SU-DHL-6 (cell line): ENCODE measurements around the gene KRT23.

ENCODE experiments used
- H2AFZ ChIP-seq: fragments of 200-600 bp; sonication (generic); 2 replicates; pipeline ENCODE4 v1.6.1; 2014; ENCODE audit warnings: low read depth, mild to moderate bottlenecking, moderate library complexity, mixed read lengths, antibody characterized with exemption, low read length; ENCODE audit not compliant: severe bottlenecking
- H3F3A ChIP-seq: fragments of 200-600 bp; shearing (Covaris generic); 2 replicates; pipeline ENCODE4 v1.6.0; 2016; ENCODE audit warnings: antibody characterized with exemption, mild to moderate bottlenecking; ENCODE audit not compliant: insufficient read depth
- H3K27ac ChIP-seq: fragments of 200-600 bp; sonication (generic); 2 replicates; pipeline ENCODE4 v1.5.1; 2016; ENCODE audit warnings: low read depth, mild to moderate bottlenecking, low read length, moderate library complexity, mixed read lengths
- H3K27me3 ChIP-seq: fragments of 200-600 bp; sonication (generic), shearing (Covaris generic); 2 replicates; pipeline ENCODE4 v1.6.0; 2014; ENCODE audit warnings: mild to moderate bottlenecking, low read length
- H3K36me3 ChIP-seq: fragments of 200-600 bp; sonication (generic); 2 replicates; pipeline ENCODE4 v1.6.1; 2014; ENCODE audit warnings: mild to moderate bottlenecking, low read length, mixed read lengths
- H3K4me2 ChIP-seq: fragments of 300-600, 200-600 bp; shearing (Covaris generic), sonication (generic); 2 replicates; pipeline ENCODE4 v1.6.0; 2014; ENCODE audit warnings: low read length, low read depth, mild to moderate bottlenecking; ENCODE audit not compliant: poor library complexity, severe bottlenecking
- H3K4me3 ChIP-seq: fragments of 200-600 bp; sonication (generic); 2 replicates; pipeline ENCODE4 v1.5.1; 2014; ENCODE audit warnings: antibody characterized with exemption, low read length, mild to moderate bottlenecking, mixed read lengths; ENCODE audit not compliant: insufficient read depth, poor library complexity, severe bottlenecking
- H3K79me2 ChIP-seq: fragments of 200-600 bp; sonication (generic); 2 replicates; pipeline ENCODE4 v1.6.1; 2014; ENCODE audit warnings: mild to moderate bottlenecking, low read length, moderate library complexity; ENCODE audit not compliant: insufficient read depth
- H3K9ac ChIP-seq: fragments of 200-600 bp; sonication (generic); 2 replicates; pipeline ENCODE4 v1.7.0; 2014; ENCODE audit warnings: mild to moderate bottlenecking, low read length
- H3K9me2 ChIP-seq: fragments of 200-600 bp; sonication (generic); replicated peaks from 2 replicates; pipeline ENCODE4 v1.6.1; 2014; ENCODE audit warnings: low read length; ENCODE audit not compliant: insufficient read depth
- H3K9me3 ChIP-seq: fragments of 200-600 bp; sonication (generic); 2 replicates; pipeline ENCODE4 v1.6.1; 2014; ENCODE audit warnings: low read length, mixed read lengths; ENCODE audit not compliant: insufficient read depth
- H4K20me1 ChIP-seq: fragments of 200-600 bp; sonication (generic); 2 replicates; pipeline ENCODE4 v1.6.1; 2014; ENCODE audit warnings: low read depth, mild to moderate bottlenecking, antibody characterized with exemption, low read length, moderate library complexity, mixed read lengths
- EZH2phosphoT487 ChIP-seq: fragments of 200-600 bp; sonication (generic), shearing (Covaris generic); conservative IDR thresholded peaks from 2 replicates; pipeline ENCODE4 v1.6.1; 2018; ENCODE audit warnings: mild to moderate bottlenecking, antibody characterized with exemption, low read length, moderate library complexity, mixed read lengths
- TF ChIP-seq, protein P1 (sequence below): fragments of 200-600 bp; sonication (generic); IDR thresholded peaks from one replicate; pipeline ENCODE4 v1.5.1; 2017; ENCODE audit warnings: antibody characterized with exemption, mild to moderate bottlenecking, low read length, moderate library complexity; ENCODE audit not compliant: insufficient read depth, poor library complexity, severe bottlenecking

Gene KRT23

DNA sequence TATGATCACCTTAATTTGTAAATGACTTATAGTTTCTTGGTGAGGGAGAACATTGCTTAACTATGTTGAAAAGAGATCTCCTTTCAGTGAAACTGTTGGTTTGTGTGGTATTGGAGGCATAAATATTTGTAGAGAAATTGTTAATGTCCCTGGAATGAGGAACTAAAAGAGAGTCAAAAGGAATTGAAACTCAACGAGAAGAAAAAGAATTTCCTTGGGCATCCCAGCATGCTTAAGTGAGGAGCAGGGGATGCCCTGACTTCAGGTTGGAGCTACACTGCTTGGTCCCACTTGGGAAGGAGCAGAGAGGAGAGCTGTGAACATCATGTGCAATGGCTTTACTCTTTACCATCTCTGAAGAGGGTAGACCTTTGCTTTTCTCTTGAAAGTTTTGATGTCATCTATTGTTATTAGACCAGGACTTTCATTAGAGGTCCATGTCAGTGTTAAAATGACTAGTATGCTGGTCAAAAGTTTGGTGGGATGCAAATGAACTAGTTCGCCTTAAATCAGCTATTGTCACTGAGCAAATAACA is 21.7 kb downstream of the KRT23 start:
- H4K20me1 ChIP-seq, result no peaks in the 10 kb centered on the region
- no peaks in the 10 kb centered on the region for H3F3A ChIP-seq
- no peak overlapping the region for H3K27ac ChIP-seq
- no peak for TF ChIP-seq EZH2phosphoT487
- TF ChIP-seq, protein P1, sequence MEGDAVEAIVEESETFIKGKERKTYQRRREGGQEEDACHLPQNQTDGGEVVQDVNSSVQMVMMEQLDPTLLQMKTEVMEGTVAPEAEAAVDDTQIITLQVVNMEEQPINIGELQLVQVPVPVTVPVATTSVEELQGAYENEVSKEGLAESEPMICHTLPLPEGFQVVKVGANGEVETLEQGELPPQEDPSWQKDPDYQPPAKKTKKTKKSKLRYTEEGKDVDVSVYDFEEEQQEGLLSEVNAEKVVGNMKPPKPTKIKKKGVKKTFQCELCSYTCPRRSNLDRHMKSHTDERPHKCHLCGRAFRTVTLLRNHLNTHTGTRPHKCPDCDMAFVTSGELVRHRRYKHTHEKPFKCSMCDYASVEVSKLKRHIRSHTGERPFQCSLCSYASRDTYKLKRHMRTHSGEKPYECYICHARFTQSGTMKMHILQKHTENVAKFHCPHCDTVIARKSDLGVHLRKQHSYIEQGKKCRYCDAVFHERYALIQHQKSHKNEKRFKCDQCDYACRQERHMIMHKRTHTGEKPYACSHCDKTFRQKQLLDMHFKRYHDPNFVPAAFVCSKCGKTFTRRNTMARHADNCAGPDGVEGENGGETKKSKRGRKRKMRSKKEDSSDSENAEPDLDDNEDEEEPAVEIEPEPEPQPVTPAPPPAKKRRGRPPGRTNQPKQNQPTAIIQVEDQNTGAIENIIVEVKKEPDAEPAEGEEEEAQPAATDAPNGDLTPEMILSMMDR, result no peak
- no peaks in the 10 kb centered on the region for H3K79me2 ChIP-seq
- H3K4me3 ChIP-seq, result no peak overlapping the region
- H3K9me2 ChIP-seq, result no peaks in the 10 kb centered on the region
- H3K4me2 ChIP-seq, result no peak overlapping the region
- H3K27me3 ChIP-seq, result no peaks in the 10 kb centered on the region
- no peaks in the 10 kb centered on the region for H3K9me3 ChIP-seq
- no peak overlapping the region for H3K9ac ChIP-seq
- H3K36me3 ChIP-seq, result no peaks in the 10 kb centered on the region
- no peak overlapping the region for H2AFZ ChIP-seq

DNA sequence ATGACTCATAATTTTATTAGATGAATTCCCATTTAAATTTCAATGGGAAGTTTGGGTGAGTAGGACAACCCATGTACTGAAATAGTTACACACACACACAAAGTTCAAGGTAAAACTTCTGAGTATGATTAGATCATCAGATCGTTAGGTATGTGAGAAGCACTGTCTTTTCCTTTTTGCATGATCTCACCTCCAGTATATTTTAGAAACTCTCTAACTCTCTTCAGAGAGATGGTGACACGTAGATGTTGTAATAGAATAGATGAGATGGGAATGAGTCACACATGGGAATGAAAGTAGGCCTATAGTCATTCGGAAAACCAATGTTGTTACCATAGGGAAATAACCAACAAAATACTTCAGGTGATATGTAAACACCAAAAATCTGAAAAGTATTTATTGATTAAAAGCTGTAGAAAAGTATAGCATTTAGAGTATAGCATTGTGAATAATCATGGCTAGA is 22.2 kb downstream of the KRT23 start:
- Histone ChIP-seq H2AFZ (no peak overlapping the region), H3K9ac (no peak overlapping the region), H3K36me3 (no peaks in the 10 kb centered on the region), H3K79me2 (no peaks in the 10 kb centered on the region), H3K4me3 (no peak overlapping the region), H3K9me2 (no peaks in the 10 kb centered on the region), H3K27me3 (no peaks in the 10 kb centered on the region), H3K27ac (no peak overlapping the region), H3F3A (no peaks in the 10 kb centered on the region), H3K9me3 (no peaks in the 10 kb centered on the region), H4K20me1 (no peaks in the 10 kb centered on the region), H3K4me2 (no peak overlapping the region)
- TF ChIP-seq EZH2phosphoT487, result no peak
- TF ChIP-seq, protein P1, result no peak

DNA sequence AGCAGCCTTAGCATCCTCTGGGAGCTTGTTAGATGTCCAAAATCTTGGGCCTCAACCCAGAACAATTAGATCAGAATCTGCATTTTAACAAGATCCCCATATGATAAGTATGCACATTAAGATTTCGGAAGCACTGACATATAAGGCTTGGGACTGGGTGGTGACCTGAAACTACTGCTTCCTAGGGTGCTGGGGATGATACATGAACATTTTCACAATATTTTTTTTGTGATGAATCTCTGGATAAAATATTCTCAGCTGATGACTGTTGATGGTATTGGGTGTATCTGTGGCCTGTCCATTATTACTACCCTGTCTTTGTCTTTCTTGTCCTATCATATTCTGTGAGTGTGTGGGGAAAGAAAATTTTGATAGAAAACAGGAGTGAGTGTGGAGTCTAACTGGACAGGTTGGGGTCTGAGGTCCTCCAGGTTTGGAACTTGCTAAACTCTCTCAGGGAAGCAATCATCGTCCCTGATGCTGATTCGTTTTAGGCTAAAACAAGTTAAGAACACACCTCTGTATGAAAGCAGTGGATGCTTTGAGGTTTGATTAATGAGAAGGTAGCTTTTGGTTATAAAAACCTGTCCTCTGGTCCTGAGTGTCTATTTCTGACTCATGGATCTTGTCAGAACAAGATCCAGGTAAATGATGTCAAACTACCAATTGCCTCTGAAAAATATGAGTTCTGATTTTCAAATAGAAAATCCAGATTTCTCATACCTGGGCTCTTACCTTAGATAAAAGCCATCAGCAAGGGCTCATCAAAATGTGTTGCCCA is 23.2 kb downstream of the KRT23 start:
- Histone ChIP-seq H2AFZ (no peak overlapping the region), H3K9me3 (no peaks in the 10 kb centered on the region), H3K27me3 (no peaks in the 10 kb centered on the region), H3K9ac (no peak overlapping the region), H3F3A (no peaks in the 10 kb centered on the region), H3K27ac (no peak overlapping the region), H3K4me2 (no peak overlapping the region), H3K4me3 (no peak overlapping the region), H3K36me3 (no peaks in the 10 kb centered on the region), H3K79me2 (no peaks in the 10 kb centered on the region), H4K20me1 (no peaks in the 10 kb centered on the region), H3K9me2 (no peaks in the 10 kb centered on the region)
- TF ChIP-seq, protein P1, result no peak
- TF ChIP-seq EZH2phosphoT487, result no peak
